B cell (primary cell): ENCODE data around the gene ENO3. TPM values are rescaled to one million over a fixed set of nuclear protein-coding genes. Genes with fewer than 3 reads are reported as not detected.

Experiments
- ATAC-seq: fragments of 200-7000 bp; cut with Tn5 transposase; one replicate; pipeline ENCODE4 v1.10.0; 2021; ENCODE audit warnings: low read depth, mild to moderate bottlenecking, moderate number of reproducible peaks, moderate library complexity
- CTCF ChIA-PET: fragments of 350-600 bp; sonication (Branson Sonifier 250); formaldehyde crosslinking; loops from one replicate; lab custom pipeline; 2021; ENCODE audit warnings: antibody characterized with exemption, inconsistent platforms; lab: Charles Lee
- POLR2A ChIA-PET: fragments of 350-600 bp; sonication (Branson Sonifier 250); formaldehyde crosslinking; loops from one replicate; lab custom pipeline; 2021; ENCODE audit warnings: antibody characterized with exemption; lab: Charles Lee
- DNase-seq: peaks from one replicate; pipeline ENCODE4 v3.0.0; 2013
- H2AFZ ChIP-seq: 2 replicates; pipeline ENCODE4 v1.6.1; 2012; ENCODE audit warnings: mild to moderate bottlenecking, low read depth, low read length; ENCODE audit not compliant: insufficient read depth, poor library complexity, severe bottlenecking
- H3K27ac ChIP-seq, 2 donors: 1 replicate in 1 of 2; 2 replicates in 1 of 2; pipeline ENCODE4 v1.5.1; 2012 to 2013; ENCODE audit warnings: low read length in 2 of 2, mild to moderate bottlenecking in 2 of 2, moderate library complexity in 1 of 2
- H3K27me3 ChIP-seq, 4 experiments: fragments of 200-600 bp in 1 of 4; sonication (generic) in 1 of 4; replicated peaks in 1 of 4; 1 replicate in 2 of 4; 2 replicates in 2 of 4; pipeline versions ENCODE4 v1.6.1 to v1.7.0; 2013 to 2016; ENCODE audit warnings: low read length in 3 of 4, mild to moderate bottlenecking in 2 of 4, mixed read lengths in 1 of 4, moderate library complexity in 1 of 4; ENCODE audit not compliant: insufficient read depth in 4 of 4, control insufficient read depth in 3 of 4; ENCODE audit errors: control extremely low read depth in 1 of 4
- H3K36me3 ChIP-seq, 2 experiments: replicated peaks in 1 of 2; 1 replicate in 1 of 2; 2 replicates in 1 of 2; pipeline versions ENCODE4 v1.6.1 to v1.7.1; 2013; ENCODE audit warnings: low read length in 1 of 2; ENCODE audit not compliant: insufficient read depth in 2 of 2, control insufficient read depth in 1 of 2; ENCODE audit errors: control extremely low read depth in 1 of 2, extremely low read depth in 1 of 2
- H3K4me1 ChIP-seq, 2 donors: fragments of 200-600 bp in 1 of 2; sonication (generic) in 1 of 2; 1 replicate in 1 of 2; 2 replicates in 1 of 2; pipeline versions ENCODE4 v1.5.1 to v1.6.1; 2013 to 2017; ENCODE audit warnings: low read length in 2 of 2; ENCODE audit not compliant: control insufficient read depth in 2 of 2, insufficient read depth in 2 of 2
- H3K4me2 ChIP-seq: replicated peaks from 2 replicates; pipeline ENCODE3; 2012; ENCODE audit warnings: mild to moderate bottlenecking, low read depth, low read length; ENCODE audit not compliant: poor library complexity, severe bottlenecking
- H3K4me3 ChIP-seq, 5 experiments: fragments of 200-600 bp in 1 of 5; sonication (generic) in 1 of 5; 1 replicate in 3 of 5; 2 replicates in 2 of 5; pipeline versions ENCODE4 v1.5.1 to v1.7.0; 2011 to 2016; ENCODE audit warnings: low read length in 4 of 5, mild to moderate bottlenecking in 4 of 5, low read depth in 2 of 5, control low read depth in 1 of 5, moderate library complexity in 1 of 5; ENCODE audit not compliant: insufficient read depth in 1 of 5; ENCODE audit errors: control extremely low read depth in 1 of 5, extremely low read depth in 1 of 5
- H3K79me2 ChIP-seq: fragments of 200-600 bp; sonication (generic); one replicate; pipeline ENCODE4 v1.6.0; 2016; ENCODE audit warnings: low read length; ENCODE audit not compliant: control insufficient read depth, insufficient read depth
- H3K9ac ChIP-seq: fragments of 200-600 bp; sonication (generic); 2 replicates; pipeline ENCODE4 v1.6.1; 2017; ENCODE audit warnings: mild to moderate bottlenecking, low read length, moderate library complexity
- H3K9me3 ChIP-seq, 3 donors: one replicate each; pipeline versions ENCODE4 v1.6.1 to v1.7.1; 2013; ENCODE audit warnings: low read length in 2 of 3; ENCODE audit not compliant: control insufficient read depth in 2 of 3, insufficient read depth in 1 of 3; ENCODE audit errors: control extremely low read depth in 1 of 3
- H4K20me1 ChIP-seq: 2 replicates; pipeline ENCODE4 v1.6.0; 2012; ENCODE audit warnings: mild to moderate bottlenecking, low read length; ENCODE audit not compliant: insufficient read depth, control insufficient read depth, poor library complexity, severe bottlenecking
- H3K27ac Mint-ChIP-seq: one replicate; pipeline ENCODE4 v1.8.0; 2021; ENCODE audit warnings: mixed read lengths
- H3K27me3 Mint-ChIP-seq: one replicate; pipeline ENCODE4 v1.8.0; 2021; ENCODE audit warnings: mixed read lengths
- H3K4me1 Mint-ChIP-seq: one replicate; pipeline ENCODE4 v1.8.0; 2021; ENCODE audit warnings: mixed read lengths
- H3K4me3 Mint-ChIP-seq: one replicate; pipeline ENCODE4 v1.8.0; 2021; ENCODE audit warnings: mixed read lengths
- H3K9me3 Mint-ChIP-seq: one replicate; pipeline ENCODE4 v1.8.0; 2022; ENCODE audit warnings: mixed read lengths; ENCODE audit not compliant: insufficient read depth
- CTCF ChIP-seq: fragments of 200-600 bp; IDR thresholded peaks from one replicate; pipeline ENCODE4 v1.8.0; 2022; ENCODE audit warnings: antibody characterized with exemption, mild to moderate bottlenecking
- EZH2 ChIP-seq: IDR thresholded peaks from 2 replicates; pipeline ENCODE4 v1.6.1; 2012; ENCODE audit warnings: borderline replicate concordance, low read depth, mild to moderate bottlenecking, moderate library complexity, low read length; ENCODE audit not compliant: insufficient read depth, poor library complexity, severe bottlenecking
- WGBS: methylation state at CpG from one replicate; pipeline ENCODE4 v1.1.5; 2013; ENCODE audit warnings: missing lambda C conversion rate; ENCODE audit not compliant: insufficient coverage; 5-methylcytosine and 5-hydroxymethylcytosine counted together
- intact Hi-C: fragments of 100-400 bp; cut with micrococcal nuclease; formaldehyde crosslinking; loops from one replicate; pipeline ENCODE4 v1.10.0; 2022
- polyA plus RNA-seq: library from polyadenylated mRNA; depleted of rRNA; stranded (reverse); fragments of >200 nt; gene quantifications from 2 replicates; pipeline ENCODE4 v1.2.3, GENCODE V29; 2012
- total RNA-seq, 2 donors: library from RNA; stranded (reverse); fragments of 120-200 nt in 1 of 2; gene quantifications; 1 replicate in 1 of 2; 2 replicates in 1 of 2; pipeline versions ENCODE4 v1.2.3 to v1.2.4, GENCODE V29; 2013 to 2022

ENO3 gene
- total and polyA plus RNA-seq, 2 donors (not counting 1 experiment from before 2014, with no cell fraction given): 34.8 to 50.1 TPM

GRCh38 chr17:4940555-4941318, 10.2 kb upstream of the ENO3 start:
- ChIA-PET CTCF (interaction anchor here (0.5 to 3.1 kb wide), 15 partner anchors 8 to 185 kb away, joined by 3 to 24 read pairs (median 6); partner anchors contain the start of genes CAMTA2, CHRNE, PFN1 and SPAG7), POLR2A (interaction anchor here (0.6 to 2.6 kb wide), 13 partner anchors 8 to 797 kb away, joined by 3 to 38 read pairs (median 5); partner anchors contain the start of genes ARRB2, CAMTA2, CHRNE and INCA1)
- no peaks in the 10 kb centered on the region for H3K9me3 ChIP-seq
- no peaks in the 10 kb centered on the region for H3K27me3 ChIP-seq
- WGBS: 0% methylated on average over 19 of the region's 29 CpGs
- no peaks in the 10 kb centered on the region for H3K9me3 Mint-ChIP-seq
- DNase-seq: no peak
- H3K4me3 ChIP-seq: peak overlapping the region; percentile 83 to 100 (median 86)
- peaks cover 57 to 66% of the 10 kb centered on the region in 2 donors for H3K4me1 ChIP-seq
- peak overlapping the region; percentile 95 for H3K27ac Mint-ChIP-seq
- peaks cover 55% of the 10 kb centered on the region for H3K79me2 ChIP-seq
- intact Hi-C loops: loop anchor here (1.0 to 10.0 kb wide), 6 partner anchors 8 to 304 kb away; partner anchors contain the start of genes INCA1, KIF1C, PFN1 and PLD2
- H3K36me3 ChIP-seq: peaks cover 0 to 51% of the 10 kb centered on the region in 2 experiments
- peak overlapping the region; percentile 84 to 87 for H3K27ac ChIP-seq
- peaks cover 19% of the 10 kb centered on the region for H4K20me1 ChIP-seq
- H3K4me1 Mint-ChIP-seq: peaks cover 66% of the 10 kb centered on the region
- no peaks in the 10 kb centered on the region for H3K27me3 Mint-ChIP-seq
- TF ChIP-seq EZH2: no peak
- TF ChIP-seq CTCF: no peak
- ATAC-seq: no peak
- H3K4me3 Mint-ChIP-seq: peak overlapping the region; percentile 89
- peak overlapping the region; percentile 86 for H3K9ac ChIP-seq
- H3K4me2 ChIP-seq: peak overlapping the region; percentile 99
- H2AFZ ChIP-seq: peak overlapping the region; percentile 78

GRCh38 chr17:4941319-4941610, 9.7 kb upstream of the ENO3 start:
- CTCF ChIA-PET: no interaction called here
- intact Hi-C loops: loop anchor here (2.0 to 10.0 kb wide), 4 partner anchors 56 to 304 kb away; partner anchors contain the start of genes INCA1, KIF1C, PLD2 and ZNF594

More at GRCh38 chr17:4941319-4941610, 9.7 kb upstream of the ENO3 start:
- Mint-ChIP-seq H3K4me1 (peaks cover 71% of the 10 kb centered on the region), H3K27ac (peak overlapping the region; percentile 95), H3K9me3 (no peaks in the 10 kb centered on the region), H3K27me3 (no peaks in the 10 kb centered on the region), H3K4me3 (peak overlapping the region; percentile 89)
- Histone ChIP-seq H3K27me3 (no peaks in the 10 kb centered on the region), H3K4me3 (peak overlapping the region; percentile 83 to 100 (median 86)), H3K9ac (peak overlapping the region; percentile 86), H4K20me1 (peaks cover 24% of the 10 kb centered on the region), H3K4me1 (peaks cover 63 to 71% of the 10 kb centered on the region in 2 donors), H2AFZ (peak overlapping the region; percentile 78), H3K4me2 (peak overlapping the region; percentile 99), H3K36me3 (peaks cover 0 to 56% of the 10 kb centered on the region in 2 experiments), H3K79me2 (peaks cover 60% of the 10 kb centered on the region), H3K9me3 (no peaks in the 10 kb centered on the region), H3K27ac (peak overlapping the region; percentile 84 to 87)
- DNase-seq (no peak), ATAC-seq (no peak)
- TF ChIP-seq CTCF: no peak
- POLR2A ChIA-PET: interaction anchor here (2.5 to 2.6 kb wide), 2 partner anchors 26 to 46 kb away, joined by 11 to 25 read pairs; partner anchors contain the start of genes CAMTA2 and SPAG7
- WGBS: 32% methylated on average over 3 of the region's 4 CpGs
